GM19023 (cell line): ENCODE data around the gene DUSP6.

ENCODE experiments used
- ATAC-seq: cut with Tn5 transposase; IDR thresholded peaks from one replicate; pipeline ENCODE4 v1.9.1; 2021; ENCODE audit warnings: mild to moderate bottlenecking, moderate library complexity; ENCODE audit not compliant: unreplicated experiment

DUSP6 gene

DNA sequence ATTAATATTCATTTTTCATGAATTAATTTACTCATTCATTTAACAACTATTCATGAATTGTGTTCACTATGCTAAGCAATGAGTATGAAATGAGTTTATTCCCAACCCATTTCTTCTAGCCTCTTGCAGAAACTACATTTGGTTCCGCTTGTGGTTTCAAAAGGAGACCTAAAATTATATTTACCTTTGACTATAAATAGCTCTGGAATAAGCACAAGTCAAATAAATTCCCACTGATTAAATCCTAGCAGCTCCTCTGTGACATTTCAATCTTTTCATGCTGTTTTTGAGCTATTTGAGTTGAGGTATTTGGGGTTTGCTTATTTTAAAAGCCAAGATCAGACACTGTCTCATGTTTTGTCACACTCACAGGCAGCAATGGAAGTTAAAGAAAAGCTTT, 46.9 kb downstream of the DUSP6 start:
- no peak for ATAC-seq

DNA sequence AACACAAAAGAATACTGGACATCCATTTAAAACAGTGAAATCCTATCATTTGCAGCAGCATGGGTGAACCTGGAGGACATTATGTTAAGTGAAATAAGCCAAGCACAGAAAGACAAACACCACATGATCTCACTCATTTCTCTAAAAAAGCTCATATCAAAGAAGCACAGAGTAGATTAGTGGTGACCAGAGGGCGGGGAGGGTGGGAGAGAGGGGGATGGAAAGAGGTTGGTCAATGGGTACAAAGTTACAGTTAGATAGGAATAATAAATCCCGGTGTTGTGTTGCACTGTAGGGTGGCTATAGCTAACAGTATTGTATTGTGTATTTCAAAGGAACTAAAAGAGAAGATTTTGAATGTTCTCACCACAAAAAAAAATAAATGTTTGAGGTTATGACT, 52.4 kb downstream of the DUSP6 start:
- no peak for ATAC-seq

DNA sequence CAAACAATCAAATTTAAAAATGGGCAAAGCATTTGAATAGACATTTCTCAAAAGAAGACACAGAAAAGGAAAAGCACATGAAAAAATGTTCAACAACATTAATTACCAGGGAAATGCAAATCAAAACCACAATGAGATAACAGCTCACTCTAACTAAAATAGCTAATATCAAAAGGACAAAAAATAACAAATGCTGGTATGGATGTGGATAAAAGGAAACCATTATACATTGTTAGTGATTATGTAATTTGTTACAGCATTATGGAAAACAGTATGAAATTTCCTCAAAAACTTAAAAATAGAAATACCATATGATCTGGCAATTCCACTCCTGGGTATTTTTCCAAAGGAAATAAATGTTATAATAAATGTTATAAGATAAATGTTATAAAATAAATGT, 52.9 kb downstream of the DUSP6 start:
- no peak for ATAC-seq
